ENCODE measurements around the gene ELFN2. TPM values are rescaled to one million over a fixed set of nuclear protein-coding genes. Genes with fewer than 3 reads are reported as not detected.

Gene ELFN2, protein sequence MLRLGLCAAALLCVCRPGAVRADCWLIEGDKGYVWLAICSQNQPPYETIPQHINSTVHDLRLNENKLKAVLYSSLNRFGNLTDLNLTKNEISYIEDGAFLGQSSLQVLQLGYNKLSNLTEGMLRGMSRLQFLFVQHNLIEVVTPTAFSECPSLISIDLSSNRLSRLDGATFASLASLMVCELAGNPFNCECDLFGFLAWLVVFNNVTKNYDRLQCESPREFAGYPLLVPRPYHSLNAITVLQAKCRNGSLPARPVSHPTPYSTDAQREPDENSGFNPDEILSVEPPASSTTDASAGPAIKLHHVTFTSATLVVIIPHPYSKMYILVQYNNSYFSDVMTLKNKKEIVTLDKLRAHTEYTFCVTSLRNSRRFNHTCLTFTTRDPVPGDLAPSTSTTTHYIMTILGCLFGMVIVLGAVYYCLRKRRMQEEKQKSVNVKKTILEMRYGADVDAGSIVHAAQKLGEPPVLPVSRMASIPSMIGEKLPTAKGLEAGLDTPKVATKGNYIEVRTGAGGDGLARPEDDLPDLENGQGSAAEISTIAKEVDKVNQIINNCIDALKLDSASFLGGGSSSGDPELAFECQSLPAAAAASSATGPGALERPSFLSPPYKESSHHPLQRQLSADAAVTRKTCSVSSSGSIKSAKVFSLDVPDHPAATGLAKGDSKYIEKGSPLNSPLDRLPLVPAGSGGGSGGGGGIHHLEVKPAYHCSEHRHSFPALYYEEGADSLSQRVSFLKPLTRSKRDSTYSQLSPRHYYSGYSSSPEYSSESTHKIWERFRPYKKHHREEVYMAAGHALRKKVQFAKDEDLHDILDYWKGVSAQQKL
- 1 to 10 TPM; 5.1 to 9.4 TPM for total RNA-seq
- polyA plus RNA-seq (ENCODE audit: insufficient read length in 2 of 2): 10 to 100 TPM; 59.9 to 60.2 TPM
- long read RNA-seq, donor 1, full-length matches to known transcripts: 5 of 13 reads
- long read RNA-seq, donor 1, partial matches to known transcripts: 8 of 13 reads
- long read RNA-seq, donor 1, other reads (novel, unspliced or antisense): 0 of 13 reads
- long read RNA-seq, donor 2, full-length matches to known transcripts: 2 of 2 reads
- long read RNA-seq, donor 2, partial matches to known transcripts: 0 of 2 reads
- long read RNA-seq, donor 2, other reads (novel, unspliced or antisense): 0 of 2 reads
- long read RNA-seq, donor 3, partial matches to known transcripts: 0 of 1 reads
- long read RNA-seq, donor 3, other reads (novel, unspliced or antisense): 0 of 1 reads
- long read RNA-seq, donor 4: 0 reads

- under 1% methylated on average over 70 of the region's 72 CpGs for WGBS (ENCODE audit: insufficient coverage)
- Histone ChIP-seq H3K27me3 (ENCODE audit: control insufficient read depth, insufficient read depth, low read length) (peaks cover 35% of the 10 kb centered on the region), H3K27ac (ENCODE audit: low read depth, low read length) (peak within 1 kb of the TSS; percentile 52)
Observed at GRCh38 chr22:37427135-37427710, at the start of gene ELFN2. Gene ELFN2, minus strand, starts transcription at chr22:37427479. Its CDS starts 51,945 bp downstream, at chr22:37375534.

GRCh38 chr22:37476389-37477329 is 49.4 kb upstream of the ELFN2 start:
- Histone ChIP-seq H3K36me3 (ENCODE audit: control insufficient read depth, insufficient read depth, low read length) (peaks cover 7% of the 10 kb centered on the region), H3K27ac (ENCODE audit: low read depth, low read length) (no peak overlapping the region), H3K9me3 (ENCODE audit: control insufficient read depth, insufficient read depth, low read length) (no peaks in the 10 kb centered on the region), H3K27me3 (ENCODE audit: control insufficient read depth, insufficient read depth, low read length) (no peaks in the 10 kb centered on the region), H3K4me3 (ENCODE audit: low read depth, low read length) (no peak overlapping the region), H3K4me1 (ENCODE audit: control insufficient read depth, insufficient read depth, low read length) (peaks cover 17% of the 10 kb centered on the region)
- WGBS (ENCODE audit: insufficient coverage): 63% methylated on average over 11 of the region's 14 CpGs
- no peak for DNase-seq (ENCODE audit: low read depth in 4 of 6, low spot score in 6 of 6)

More at GRCh38 chr22:37427135-37427710, at the start of gene ELFN2:
- H3K4me1 ChIP-seq (ENCODE audit: control insufficient read depth, insufficient read depth, low read length): peaks cover 63% of the 10 kb centered on the region
- H3K9me3 ChIP-seq (ENCODE audit: control insufficient read depth, insufficient read depth, low read length): no peaks in the 10 kb centered on the region
- peak in 2 of 6 donors; percentile 80 to 83 for DNase-seq (ENCODE audit: low read depth in 4 of 6, low spot score in 6 of 6)
- H3K36me3 ChIP-seq (ENCODE audit: control insufficient read depth, insufficient read depth, low read length): peaks cover 4% of the 10 kb centered on the region
- H3K4me3 ChIP-seq (ENCODE audit: low read depth, low read length): peak within 1 kb of the TSS; percentile 57

DNA sequence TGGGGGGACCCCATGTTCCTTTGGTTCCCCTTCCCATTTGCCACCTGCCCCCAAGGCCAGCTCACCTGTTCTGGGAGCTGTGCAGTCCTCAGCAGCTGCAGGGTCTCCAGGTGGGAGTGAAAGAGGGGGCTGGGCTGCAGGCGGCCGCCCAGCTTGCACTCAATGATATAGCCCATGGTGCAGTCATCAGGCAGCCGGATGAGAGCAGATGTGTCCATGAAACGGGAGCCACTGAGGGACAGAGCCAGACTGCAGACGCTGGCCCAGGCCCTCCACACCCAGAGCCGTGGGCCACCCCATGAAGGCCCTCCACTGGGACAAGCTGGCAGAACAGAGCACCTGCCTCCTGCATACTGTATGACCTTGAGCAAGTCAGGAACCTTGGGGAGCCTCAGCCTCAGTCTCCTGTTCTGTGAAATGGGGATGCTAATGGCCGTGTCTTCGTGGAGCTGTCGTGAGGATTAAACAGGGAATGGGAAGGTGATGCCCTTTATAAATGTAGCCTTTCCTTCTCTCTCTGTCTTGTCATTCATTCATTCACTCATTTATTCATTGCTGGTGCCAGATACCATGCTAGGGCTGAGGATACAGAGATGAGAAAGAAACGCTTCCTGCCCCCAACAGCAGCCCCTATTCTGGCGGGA is 47.3 kb upstream of the ELFN2 start:
- no peak for DNase-seq (ENCODE audit: low read depth in 4 of 6, low spot score in 6 of 6)
- 82% methylated on average over 7 of the region's 11 CpGs for WGBS (ENCODE audit: insufficient coverage)
- H3K36me3 ChIP-seq (ENCODE audit: control insufficient read depth, insufficient read depth, low read length): peaks cover 7% of the 10 kb centered on the region
- H3K4me1 ChIP-seq (ENCODE audit: control insufficient read depth, insufficient read depth, low read length): peaks cover 4% of the 10 kb centered on the region
- H3K4me3 ChIP-seq (ENCODE audit: low read depth, low read length): no peak overlapping the region
- no peaks in the 10 kb centered on the region for H3K27me3 ChIP-seq (ENCODE audit: control insufficient read depth, insufficient read depth, low read length)
- no peaks in the 10 kb centered on the region for H3K9me3 ChIP-seq (ENCODE audit: control insufficient read depth, insufficient read depth, low read length)
- no peak overlapping the region for H3K27ac ChIP-seq (ENCODE audit: low read depth, low read length)

- no peak overlapping the region for H3K4me3 ChIP-seq (ENCODE audit: low read depth, low read length)
- H3K27me3 ChIP-seq (ENCODE audit: control insufficient read depth, insufficient read depth, low read length): no peaks in the 10 kb centered on the region
- H3K36me3 ChIP-seq (ENCODE audit: control insufficient read depth, insufficient read depth, low read length): peaks cover 4% of the 10 kb centered on the region
- DNase-seq (ENCODE audit: low read depth in 4 of 6, low spot score in 6 of 6): no peak
- no peak overlapping the region for H3K27ac ChIP-seq (ENCODE audit: low read depth, low read length)
- H3K9me3 ChIP-seq (ENCODE audit: control insufficient read depth, insufficient read depth, low read length): no peaks in the 10 kb centered on the region
- 83% methylated on average over 8 of the region's 8 CpGs for WGBS (ENCODE audit: insufficient coverage)
- peaks cover 4% of the 10 kb centered on the region for H3K4me1 ChIP-seq (ENCODE audit: control insufficient read depth, insufficient read depth, low read length)
Observed at GRCh38 chr22:37473437-37473946, 46.2 kb upstream of the ELFN2 start.

DNA sequence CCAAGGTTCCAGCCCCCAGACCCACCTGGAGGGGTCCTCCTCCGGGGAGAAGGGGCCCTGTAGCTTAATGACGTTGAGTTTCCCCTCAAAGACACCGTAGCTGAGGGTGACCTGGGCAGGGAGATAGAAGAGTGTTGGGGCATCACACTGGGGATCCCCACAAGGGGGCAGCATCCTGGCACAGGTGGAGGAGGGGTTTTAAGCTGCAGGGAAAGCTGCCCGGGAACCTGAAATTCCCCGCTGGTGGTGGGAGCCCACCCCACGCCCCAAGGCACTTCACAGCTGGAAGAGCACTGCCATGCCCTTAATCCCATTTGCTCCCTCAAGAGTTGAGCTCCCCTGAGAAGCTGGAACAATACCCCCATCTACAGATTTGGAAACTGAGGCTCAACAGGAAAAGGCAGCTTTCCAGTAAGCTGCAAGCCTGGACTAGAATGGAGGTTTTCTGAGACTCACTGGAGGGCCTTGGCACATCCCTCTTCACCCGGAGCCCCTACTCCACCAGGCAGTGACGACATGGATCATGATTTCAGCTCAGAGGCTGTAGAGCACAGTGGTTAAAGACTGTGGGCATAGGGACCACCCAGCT is 45.2 kb upstream of the ELFN2 start:
- peaks cover 4% of the 10 kb centered on the region for H3K36me3 ChIP-seq (ENCODE audit: control insufficient read depth, insufficient read depth, low read length)
- H3K27me3 ChIP-seq (ENCODE audit: control insufficient read depth, insufficient read depth, low read length): no peaks in the 10 kb centered on the region
- no peaks in the 10 kb centered on the region for H3K9me3 ChIP-seq (ENCODE audit: control insufficient read depth, insufficient read depth, low read length)
- H3K27ac ChIP-seq (ENCODE audit: low read depth, low read length): no peak overlapping the region
- 15% methylated on average over 4 of the region's 8 CpGs for WGBS (ENCODE audit: insufficient coverage)
- DNase-seq (ENCODE audit: low read depth in 4 of 6, low spot score in 6 of 6): no peak
- H3K4me1 ChIP-seq (ENCODE audit: control insufficient read depth, insufficient read depth, low read length): peaks cover 3% of the 10 kb centered on the region
- H3K4me3 ChIP-seq (ENCODE audit: low read depth, low read length): no peak overlapping the region

- no peaks in the 10 kb centered on the region for H3K27me3 ChIP-seq (ENCODE audit: control insufficient read depth, insufficient read depth, low read length)
- peaks cover 4% of the 10 kb centered on the region for H3K36me3 ChIP-seq (ENCODE audit: control insufficient read depth, insufficient read depth, low read length)
- no peaks in the 10 kb centered on the region for H3K9me3 ChIP-seq (ENCODE audit: control insufficient read depth, insufficient read depth, low read length)
- 100% methylated on average over 2 of the region's 9 CpGs for WGBS (ENCODE audit: insufficient coverage)
- no peak overlapping the region for H3K27ac ChIP-seq (ENCODE audit: low read depth, low read length)
- no peak overlapping the region for H3K4me3 ChIP-seq (ENCODE audit: low read depth, low read length)
- DNase-seq (ENCODE audit: low read depth in 4 of 6, low spot score in 6 of 6): no peak
- H3K4me1 ChIP-seq (ENCODE audit: control insufficient read depth, insufficient read depth, low read length): peaks cover 8% of the 10 kb centered on the region
Observed at GRCh38 chr22:37471727-37472417, 44.6 kb upstream of the ELFN2 start.

DNA sequence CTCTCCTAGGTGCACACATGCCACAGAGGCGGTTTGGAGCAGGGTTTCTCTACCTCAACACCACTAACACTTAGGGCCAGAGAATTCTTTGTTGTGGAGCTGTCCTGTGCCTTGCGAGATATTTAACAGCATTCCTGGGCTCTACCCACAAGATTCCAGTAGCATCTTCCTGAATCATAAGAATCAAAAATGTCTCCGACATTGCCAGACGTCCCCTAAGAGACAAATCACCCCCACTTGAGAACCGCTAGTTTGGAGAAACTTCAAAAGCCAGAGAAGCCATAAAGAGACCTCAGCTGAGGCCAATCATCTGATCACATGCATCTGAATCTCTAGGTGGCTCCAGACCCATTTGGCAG is 42.8 kb upstream of the ELFN2 start:
- no peak for DNase-seq (ENCODE audit: low read depth in 4 of 6, low spot score in 6 of 6)
- Histone ChIP-seq H3K9me3 (ENCODE audit: control insufficient read depth, insufficient read depth, low read length) (no peaks in the 10 kb centered on the region), H3K27me3 (ENCODE audit: control insufficient read depth, insufficient read depth, low read length) (no peaks in the 10 kb centered on the region), H3K36me3 (ENCODE audit: control insufficient read depth, insufficient read depth, low read length) (peaks cover 4% of the 10 kb centered on the region), H3K4me3 (ENCODE audit: low read depth, low read length) (no peak overlapping the region), H3K27ac (ENCODE audit: low read depth, low read length) (no peak overlapping the region), H3K4me1 (ENCODE audit: control insufficient read depth, insufficient read depth, low read length) (peaks cover 8% of the 10 kb centered on the region)
- WGBS (ENCODE audit: insufficient coverage): 52% methylated on average over 5 of the region's 5 CpGs

All from spinal cord (tissue), 10 donors.